H9 (cell line): Measurements from ENCODE around the gene RGS6. TPM values are rescaled to one million over a fixed set of nuclear protein-coding genes. Genes with fewer than 3 reads are reported as not detected.

Source experiments
- DNase-seq: peaks from one replicate; pipeline ENCODE4 v3.0.0-alpha.2; 2017
- H2AFZ ChIP-seq: one replicate; pipeline ENCODE4 v1.6.1; 2013; ENCODE audit warnings: mild to moderate bottlenecking, low read length, control low read depth, moderate library complexity
- H2AK5ac ChIP-seq: 2 replicates; pipeline ENCODE4 v1.6.1; 2013; ENCODE audit warnings: low read length, control low read depth, mixed read lengths; ENCODE audit not compliant: insufficient read length
- H2BK120ac ChIP-seq: one replicate; pipeline ENCODE4 v1.6.1; 2013; ENCODE audit warnings: low read depth, mild to moderate bottlenecking, low read length, control low read depth, inconsistent platforms; ENCODE audit not compliant: poor library complexity, severe bottlenecking
- H2BK12ac ChIP-seq: 2 replicates; pipeline ENCODE4 v1.6.1; 2013; ENCODE audit warnings: low read length, control low read depth, mixed read lengths, low read depth; ENCODE audit not compliant: insufficient read length
- H2BK15ac ChIP-seq: 2 replicates; pipeline ENCODE4 v1.6.1; 2013; ENCODE audit warnings: low read depth, low read length, control low read depth
- H2BK20ac ChIP-seq: one replicate; pipeline ENCODE4 v1.6.1; 2013; ENCODE audit warnings: low read depth, mild to moderate bottlenecking, low read length, control low read depth, inconsistent platforms; ENCODE audit not compliant: poor library complexity, severe bottlenecking
- H2BK5ac ChIP-seq: 2 replicates; pipeline ENCODE4 v1.6.1; 2013; ENCODE audit warnings: low read length, control low read depth, mixed read lengths; ENCODE audit not compliant: insufficient read length
- H3K14ac ChIP-seq: 2 replicates; pipeline ENCODE4 v1.6.1; 2013; ENCODE audit warnings: low read length, control low read depth; ENCODE audit not compliant: insufficient read depth
- H3K18ac ChIP-seq: 2 replicates; pipeline ENCODE4 v1.6.1; 2013; ENCODE audit warnings: low read depth, mild to moderate bottlenecking, mixed read lengths, low read length, control low read depth; ENCODE audit not compliant: insufficient read length
- H3K23ac ChIP-seq: 2 replicates; pipeline ENCODE4 v1.6.1; 2013; ENCODE audit warnings: low read length, control low read depth, mixed read lengths, low read depth; ENCODE audit not compliant: insufficient read length
- H3K23me2 ChIP-seq: 2 replicates; pipeline ENCODE4 v1.6.1; 2013; ENCODE audit warnings: low read depth, mild to moderate bottlenecking, mixed read lengths, low read length, control low read depth; ENCODE audit not compliant: insufficient read length, poor library complexity, severe bottlenecking
- H3K27ac ChIP-seq: 2 replicates; pipeline ENCODE4 v1.5.1; 2013; ENCODE audit warnings: low read length, control low read depth, mixed read lengths, low read depth; ENCODE audit not compliant: insufficient read length
- H3K27me3 ChIP-seq: 2 replicates; pipeline ENCODE4 v1.6.1; 2013; ENCODE audit warnings: low read length, control low read depth, inconsistent platforms; ENCODE audit not compliant: insufficient read depth
- H3K4ac ChIP-seq: 2 replicates; pipeline ENCODE4 v1.6.1; 2013; ENCODE audit warnings: low read depth, mild to moderate bottlenecking, control low read depth, inconsistent platforms, low read length, moderate library complexity
- H3K4me1 ChIP-seq: 2 replicates; pipeline ENCODE4 v1.6.1; 2013; ENCODE audit warnings: low read length, control low read depth, inconsistent platforms; ENCODE audit not compliant: insufficient read depth
- H3K4me2 ChIP-seq: 2 replicates; pipeline ENCODE4 v1.6.1; 2013; ENCODE audit warnings: low read length, control low read depth, mixed read lengths; ENCODE audit not compliant: insufficient read length, insufficient read depth
- H3K56ac ChIP-seq: 2 replicates; pipeline ENCODE4 v1.6.1; 2013; ENCODE audit warnings: low read depth, mild to moderate bottlenecking, mixed read lengths, low read length, control low read depth; ENCODE audit not compliant: insufficient read length
- H3K79me1 ChIP-seq: 2 replicates; pipeline ENCODE4 v1.6.1; 2013; ENCODE audit warnings: low read depth, mild to moderate bottlenecking, moderate library complexity, low read length, control low read depth, inconsistent platforms; ENCODE audit not compliant: insufficient read depth, poor library complexity, severe bottlenecking
- H3K79me2 ChIP-seq: 2 replicates; pipeline ENCODE4 v1.6.1; 2013; ENCODE audit warnings: low read length, control low read depth, inconsistent platforms; ENCODE audit not compliant: insufficient read depth
- H3K9ac ChIP-seq: 2 replicates; pipeline ENCODE4 v1.6.1; 2013; ENCODE audit warnings: low read length, control low read depth, mixed read lengths; ENCODE audit not compliant: insufficient read length; ENCODE audit errors: extremely low read depth
- H3K9me3 ChIP-seq: one replicate; pipeline ENCODE4 v1.6.1; 2013; ENCODE audit warnings: low read depth, low read length, inconsistent platforms; ENCODE audit not compliant: control insufficient read depth
- H3T11ph ChIP-seq: one replicate; pipeline ENCODE4 v1.6.1; 2013; ENCODE audit warnings: mild to moderate bottlenecking, low read length, control low read depth, inconsistent platforms
- H4K20me1 ChIP-seq: one replicate; pipeline ENCODE4 v1.6.1; 2013; ENCODE audit not compliant: control insufficient read depth, insufficient read length, insufficient read depth
- H4K5ac ChIP-seq: 2 replicates; pipeline ENCODE4 v1.6.1; 2013; ENCODE audit warnings: low read depth, mild to moderate bottlenecking, mixed read lengths, low read length, control low read depth; ENCODE audit not compliant: insufficient read length
- H4K8ac ChIP-seq: replicated peaks from 2 replicates; pipeline ENCODE4 v1.6.1; 2013; ENCODE audit warnings: low read length, control low read depth, mixed read lengths, low read depth; ENCODE audit not compliant: insufficient read length
- H4K91ac ChIP-seq: 2 replicates; pipeline ENCODE4 v1.6.1; 2013; ENCODE audit warnings: low read depth, mild to moderate bottlenecking, moderate library complexity, mixed read lengths, low read length, control low read depth; ENCODE audit not compliant: insufficient read length
- H3K27ac Mint-ChIP-seq, 3 experiments: 2 replicates in 2 of 3; 3 replicates in 1 of 3; pipeline ENCODE4 v1.8.0; 2020 to 2021; ENCODE audit warnings: mixed read lengths in 3 of 3, mild to moderate bottlenecking in 1 of 3, moderate library complexity in 1 of 3
- H3K27me3 Mint-ChIP-seq: 2 replicates; pipeline ENCODE4 v1.8.0; 2021; ENCODE audit warnings: low read depth, mild to moderate bottlenecking, moderate library complexity, mixed read lengths
- H3K36me3 Mint-ChIP-seq, 3 experiments: 2 replicates in 2 of 3; 3 replicates in 1 of 3; pipeline ENCODE4 v1.8.0; 2020 to 2021; ENCODE audit warnings: low read depth in 3 of 3, mixed read lengths in 3 of 3; ENCODE audit not compliant: insufficient read depth in 1 of 3
- H3K4me1 Mint-ChIP-seq, 2 experiments: 2 replicates each; pipeline ENCODE4 v1.8.0; 2020; ENCODE audit warnings: mixed read lengths in 2 of 2
- H3K4me3 Mint-ChIP-seq, 2 experiments: 2 replicates in 1 of 2; 3 replicates in 1 of 2; pipeline ENCODE4 v1.8.0; 2020 to 2021; ENCODE audit warnings: mild to moderate bottlenecking in 2 of 2, mixed read lengths in 2 of 2, moderate library complexity in 1 of 2
- H3K9me3 Mint-ChIP-seq, 2 experiments: 2 replicates in 1 of 2; 3 replicates in 1 of 2; pipeline ENCODE4 v1.8.0; 2020; ENCODE audit warnings: mild to moderate bottlenecking in 2 of 2, mixed read lengths in 2 of 2, moderate library complexity in 1 of 2
- WGBS: extraction: QIAGEN DNeasy Blood & Tissue Kit; methylation state at CpG from one replicate; pipeline ENCODE4 v1.1.7; 2013; ENCODE audit warnings: missing lambda C conversion rate, low lambda C conversion rate, mixed read lengths; ENCODE audit not compliant: insufficient read length; ENCODE audit errors: extremely low coverage; 5-methylcytosine and 5-hydroxymethylcytosine counted together
- total RNA-seq: library from RNA; stranded (reverse); gene quantifications from 2 replicates; pipeline ENCODE4 v1.2.1, GENCODE V29; 2021
- TF ChIP-seq, protein P1 (sequence below): fragments of 200-600 bp; sonication (generic); conservative IDR thresholded peaks from 3 replicates; pipeline ENCODE4 v1.8.0; 2021; ENCODE audit warnings: antibody characterized with exemption, mild to moderate bottlenecking

The RGS6 gene
- total RNA-seq, 1 experiment from 2014 or later: 3.0 TPM

DNA sequence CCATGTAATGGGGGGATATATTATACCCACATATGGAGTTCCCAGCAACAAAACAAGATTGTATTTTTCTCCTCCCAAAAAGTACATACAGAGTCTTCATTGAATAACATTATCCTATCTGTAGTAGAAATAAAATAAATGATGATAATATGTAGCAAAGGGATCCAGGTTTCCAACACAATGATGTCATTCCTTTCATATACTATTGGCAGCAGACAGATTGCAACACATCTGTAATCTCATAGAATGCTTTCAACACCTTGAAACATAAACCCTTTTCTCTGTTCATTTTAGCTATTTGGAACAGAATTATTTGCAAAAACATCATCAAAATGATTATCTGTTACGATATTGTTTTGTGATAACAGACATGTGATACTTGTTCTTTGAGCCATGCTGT, 644.0 kb downstream of the RGS6 start:
- Histone ChIP-seq H3K9ac (no peak overlapping the region), H2BK12ac (no peak overlapping the region), H3K23me2 (no peaks in the 10 kb centered on the region), H3K4ac (no peak overlapping the region), H3K27me3 (no peaks in the 10 kb centered on the region), H2BK120ac (no peak overlapping the region), H3K27ac (no peak overlapping the region), H4K8ac (no peak overlapping the region), H2AFZ (no peak overlapping the region), H3K14ac (no peak overlapping the region), H3K56ac (no peak overlapping the region), H3T11ph (no peak overlapping the region), H3K18ac (no peak overlapping the region), H2BK15ac (no peak overlapping the region), H3K4me2 (no peak overlapping the region), H3K4me1 (no peaks in the 10 kb centered on the region), H4K5ac (no peak overlapping the region), H2BK20ac (no peak overlapping the region), H3K79me1 (no peaks in the 10 kb centered on the region), H4K91ac (no peak overlapping the region), H2BK5ac (no peak overlapping the region), H3K9me3 (no peaks in the 10 kb centered on the region), H2AK5ac (no peak overlapping the region), H4K20me1 (no peaks in the 10 kb centered on the region), H3K23ac (no peak overlapping the region), H3K79me2 (no peaks in the 10 kb centered on the region)
- H3K36me3 Mint-ChIP-seq: no peaks in the 10 kb centered on the region; a peak in 1 of 7 replicates
- no peak overlapping the region for H3K27ac Mint-ChIP-seq
- H3K4me3 Mint-ChIP-seq: no peak overlapping the region
- WGBS: no CpG with 5 or more reads among the region's 1 CpG
- H3K4me1 Mint-ChIP-seq: no peaks in the 10 kb centered on the region
- TF ChIP-seq, protein P1, sequence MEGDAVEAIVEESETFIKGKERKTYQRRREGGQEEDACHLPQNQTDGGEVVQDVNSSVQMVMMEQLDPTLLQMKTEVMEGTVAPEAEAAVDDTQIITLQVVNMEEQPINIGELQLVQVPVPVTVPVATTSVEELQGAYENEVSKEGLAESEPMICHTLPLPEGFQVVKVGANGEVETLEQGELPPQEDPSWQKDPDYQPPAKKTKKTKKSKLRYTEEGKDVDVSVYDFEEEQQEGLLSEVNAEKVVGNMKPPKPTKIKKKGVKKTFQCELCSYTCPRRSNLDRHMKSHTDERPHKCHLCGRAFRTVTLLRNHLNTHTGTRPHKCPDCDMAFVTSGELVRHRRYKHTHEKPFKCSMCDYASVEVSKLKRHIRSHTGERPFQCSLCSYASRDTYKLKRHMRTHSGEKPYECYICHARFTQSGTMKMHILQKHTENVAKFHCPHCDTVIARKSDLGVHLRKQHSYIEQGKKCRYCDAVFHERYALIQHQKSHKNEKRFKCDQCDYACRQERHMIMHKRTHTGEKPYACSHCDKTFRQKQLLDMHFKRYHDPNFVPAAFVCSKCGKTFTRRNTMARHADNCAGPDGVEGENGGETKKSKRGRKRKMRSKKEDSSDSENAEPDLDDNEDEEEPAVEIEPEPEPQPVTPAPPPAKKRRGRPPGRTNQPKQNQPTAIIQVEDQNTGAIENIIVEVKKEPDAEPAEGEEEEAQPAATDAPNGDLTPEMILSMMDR: no peak
- no peaks in the 10 kb centered on the region; a peak in 1 of 5 replicates for H3K9me3 Mint-ChIP-seq
- peaks cover 9% of the 10 kb centered on the region for H3K27me3 Mint-ChIP-seq
- DNase-seq: no peak
